Activated T-cell treated with anti-CD3 and anti-CD28 coated beads for 48 hours (primary cell): ENCODE data around the gene NTNG2.

Source experiments
- DNase-seq: peaks from one replicate; pipeline ENCODE4 v3.0.0-alpha.2; 2020; ENCODE audit warnings: low read depth

NTNG2 gene

DNA sequence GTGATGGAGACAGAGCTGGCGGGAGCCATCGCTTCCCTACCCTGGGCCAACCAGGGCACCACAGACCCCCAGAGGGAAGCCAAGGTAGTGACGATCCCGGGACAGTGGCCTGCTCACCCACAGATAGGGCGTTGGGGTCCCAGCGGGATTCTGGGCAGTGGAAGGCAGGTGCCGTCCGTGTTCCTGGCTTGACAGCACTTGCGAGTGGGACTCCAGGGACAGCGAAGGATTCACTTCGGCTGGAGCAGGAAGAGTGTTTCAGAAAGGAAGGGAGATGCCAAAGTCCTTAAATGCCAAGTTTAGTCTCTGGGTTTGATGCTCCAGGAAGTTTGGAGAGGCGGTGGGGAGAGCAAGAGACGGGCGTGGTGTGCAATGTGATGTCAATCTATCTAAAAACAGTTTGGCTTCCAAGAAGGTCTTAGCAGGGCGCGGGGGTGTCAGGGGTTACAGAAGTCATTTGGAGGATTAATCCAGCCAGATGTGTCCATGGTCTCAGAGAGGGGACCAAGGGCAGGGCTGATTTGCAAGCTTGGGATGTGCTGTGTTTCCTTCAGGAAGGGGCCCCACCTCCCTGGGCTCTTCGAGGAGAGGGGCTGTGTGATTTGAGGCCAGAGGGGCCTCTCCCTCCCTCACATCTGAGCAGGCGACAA, 74.9 kb downstream of the NTNG2 start:
- no peak for DNase-seq

DNA sequence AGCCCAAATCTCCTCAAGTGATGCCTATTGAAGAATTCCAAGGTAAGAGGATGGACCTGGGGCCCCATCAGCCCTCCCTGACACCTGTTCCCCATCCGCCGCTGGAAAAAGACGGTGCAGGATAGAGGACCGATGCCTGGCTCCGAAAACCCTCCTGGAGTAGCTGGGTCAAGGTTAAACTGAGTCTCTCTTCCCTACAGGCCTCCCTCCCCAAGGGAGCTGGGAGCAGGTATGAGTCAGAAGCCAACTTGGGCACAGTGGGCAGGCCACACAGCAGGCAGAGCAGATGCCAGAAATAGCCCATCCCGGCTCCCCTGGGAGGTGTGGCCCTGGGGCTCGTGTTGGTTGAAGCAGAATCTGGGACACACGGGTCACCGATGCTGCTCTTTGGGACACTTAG, 75.6 kb downstream of the NTNG2 start:
- no peak for DNase-seq

DNA sequence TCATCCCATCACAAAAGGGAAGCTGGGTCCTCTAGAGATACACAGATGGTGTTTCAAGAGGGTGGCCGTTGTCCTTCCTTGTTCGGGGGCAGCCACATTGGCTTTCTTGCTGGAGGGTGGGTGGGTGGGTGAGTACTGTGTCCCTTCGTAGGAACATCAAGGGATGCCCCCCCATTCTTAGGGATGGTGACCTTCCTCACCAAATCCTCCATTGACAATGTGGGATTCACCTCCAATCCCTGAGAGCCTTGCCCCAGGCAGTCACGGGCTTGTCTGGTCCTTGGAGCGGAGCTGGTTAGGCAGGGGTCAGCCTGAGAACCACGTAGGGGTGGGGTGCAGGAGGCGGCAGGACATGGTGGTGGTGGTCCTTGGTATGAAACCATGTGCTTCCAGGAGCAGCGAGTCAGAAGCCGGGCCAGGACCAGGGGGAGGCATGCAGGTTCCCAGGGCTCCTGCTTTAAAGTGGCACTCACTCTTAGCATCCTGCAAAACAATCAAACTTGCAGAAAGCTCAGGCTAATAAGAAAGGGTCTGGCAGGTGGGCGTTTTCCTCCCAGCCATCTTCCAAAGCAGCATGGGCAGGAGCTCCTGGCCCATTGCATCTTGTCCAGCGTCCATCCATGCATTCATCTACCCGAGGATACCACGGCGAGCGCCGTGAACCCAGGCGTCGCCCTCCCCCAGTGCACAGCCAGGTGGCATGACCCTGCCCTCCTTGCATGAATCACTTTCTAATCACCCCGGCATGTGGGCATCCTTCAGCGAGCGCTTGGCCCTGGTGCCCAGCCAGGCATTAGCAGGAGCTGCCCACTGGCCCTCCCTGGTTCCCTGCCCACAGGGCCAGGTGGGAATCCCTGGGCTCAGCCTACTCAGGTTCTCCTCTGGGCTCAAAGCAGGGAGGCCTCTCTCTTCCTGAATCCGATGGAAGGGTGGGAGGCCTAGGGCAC, 76.4 kb downstream of the NTNG2 start:
- no peak for DNase-seq

DNA sequence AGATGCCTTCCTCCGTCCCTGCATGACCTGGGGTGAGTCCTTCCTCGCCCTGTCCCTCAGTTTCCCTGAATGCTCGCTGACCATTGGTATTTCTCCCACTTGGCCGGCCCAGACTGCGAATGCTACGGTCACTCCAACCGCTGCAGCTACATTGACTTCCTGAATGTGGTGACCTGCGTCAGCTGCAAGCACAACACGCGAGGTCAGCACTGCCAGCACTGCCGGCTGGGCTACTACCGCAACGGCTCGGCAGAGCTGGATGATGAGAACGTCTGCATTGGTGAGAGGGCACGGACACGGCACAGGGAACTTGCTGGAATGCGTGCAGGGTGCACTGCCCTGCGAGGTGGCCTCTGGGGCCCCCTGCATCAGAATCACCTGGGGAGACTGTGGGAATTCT, 77.1 kb downstream of the NTNG2 start:
- no peak for DNase-seq

DNA sequence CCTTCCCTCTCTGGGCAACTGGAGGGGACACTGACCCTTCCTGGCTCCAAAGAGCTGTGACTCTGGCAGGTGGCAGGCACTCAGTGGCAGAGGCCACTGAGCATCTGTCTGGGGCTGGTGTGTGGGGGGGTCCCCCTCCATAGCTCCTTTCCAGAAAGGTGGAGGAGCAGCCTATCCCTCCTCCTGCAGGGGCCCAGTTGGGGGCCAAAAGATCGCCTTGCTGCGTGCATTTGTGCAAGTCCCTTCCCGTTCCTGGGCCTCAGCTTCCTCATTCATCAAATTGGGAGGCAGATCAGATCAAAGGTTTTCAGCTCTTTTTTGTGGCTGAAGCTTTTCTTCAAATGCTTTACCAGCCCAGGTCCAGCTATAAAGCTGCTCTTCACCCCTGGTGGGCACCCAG, 77.7 kb downstream of the NTNG2 start:
- no peak for DNase-seq

DNA sequence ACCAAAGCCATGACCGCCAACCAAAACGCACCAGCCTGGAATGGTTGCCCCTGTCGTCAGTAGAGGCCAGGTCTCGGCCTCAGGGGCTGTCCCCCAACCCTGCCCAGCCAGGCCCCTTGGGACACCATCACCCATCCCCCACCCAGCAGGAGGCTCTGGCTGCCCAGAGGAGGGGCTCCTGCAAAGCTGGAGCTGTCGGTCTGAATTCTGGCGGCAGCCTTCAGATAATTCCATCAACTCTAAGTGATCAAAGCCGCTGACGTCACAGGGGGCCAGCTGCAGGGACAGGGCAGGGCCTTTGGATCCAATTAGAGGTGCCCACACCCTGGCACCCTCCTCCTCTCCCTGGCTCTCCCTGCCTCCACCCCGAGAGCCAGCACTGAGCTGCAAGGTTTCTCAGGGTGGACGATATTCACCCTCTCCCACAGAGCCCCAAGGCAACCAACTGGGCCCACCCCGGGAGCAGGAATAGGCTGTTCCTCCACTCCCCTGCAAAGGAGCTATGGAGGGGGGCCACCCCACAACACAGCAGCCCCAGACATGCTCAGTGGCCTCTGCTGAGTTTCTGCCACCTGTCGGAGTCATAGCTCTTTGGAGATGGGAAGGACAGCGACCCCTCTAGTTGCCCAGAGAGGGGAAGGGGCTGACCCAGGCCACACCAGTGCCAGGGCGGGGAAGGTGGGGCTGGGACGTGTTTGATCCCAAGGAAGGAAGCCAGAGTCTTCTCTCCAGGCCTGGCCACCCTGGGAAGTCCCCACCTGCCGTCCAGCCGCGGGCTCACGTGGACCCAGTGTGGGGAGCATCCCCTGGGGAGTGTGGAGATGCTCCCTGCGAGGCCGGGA, 78.4 kb downstream of the NTNG2 start:
- no peak for DNase-seq

DNA sequence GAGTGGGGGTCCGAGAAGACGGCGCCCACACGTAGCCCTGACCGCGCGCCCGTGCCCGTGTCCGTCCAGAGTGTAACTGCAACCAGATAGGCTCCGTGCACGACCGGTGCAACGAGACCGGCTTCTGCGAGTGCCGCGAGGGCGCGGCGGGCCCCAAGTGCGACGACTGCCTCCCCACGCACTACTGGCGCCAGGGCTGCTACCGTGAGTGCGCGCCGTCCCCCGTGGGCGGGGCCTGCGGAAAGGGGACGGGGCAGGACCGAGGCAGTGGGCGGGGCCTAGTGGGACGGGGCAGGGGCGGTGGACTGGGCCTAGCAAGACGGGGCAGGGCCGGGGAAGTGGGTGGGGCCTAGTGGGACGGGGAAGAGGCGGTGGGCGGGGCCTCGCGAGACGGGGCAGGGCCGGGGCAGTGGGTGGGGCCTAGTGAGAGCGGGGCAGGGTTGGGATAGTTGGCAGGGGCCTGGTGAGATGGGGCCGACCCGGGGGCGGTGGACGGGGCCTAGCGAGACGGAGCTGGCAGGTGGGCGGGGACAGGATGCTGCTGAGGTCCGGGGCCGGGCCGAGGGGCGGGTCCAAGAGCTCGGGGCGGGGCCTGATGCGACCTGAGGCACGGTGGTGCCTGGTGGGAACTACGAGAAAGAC, 79.1 kb downstream of the NTNG2 start:
- DNase-seq: peak; percentile 98

DNA sequence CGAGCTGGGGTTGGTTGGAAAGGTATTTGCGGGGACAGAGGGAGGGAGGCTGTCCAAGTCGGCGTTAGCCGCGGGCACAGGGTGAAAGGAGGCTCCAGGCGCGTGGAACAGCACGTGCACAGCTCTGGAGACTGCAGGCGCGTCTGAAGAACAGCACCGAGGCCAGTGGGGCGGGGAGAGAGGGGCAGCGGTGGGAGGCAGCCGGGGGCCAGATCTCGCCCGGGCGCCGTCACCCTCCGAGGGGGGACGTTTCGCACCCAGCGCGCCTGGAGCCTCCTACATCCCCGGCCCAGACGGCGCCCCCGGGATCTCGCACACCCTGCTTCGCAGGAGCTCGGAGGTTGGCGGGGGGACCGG, 79.6 kb downstream of the NTNG2 start:
- DNase-seq: no peak

DNA sequence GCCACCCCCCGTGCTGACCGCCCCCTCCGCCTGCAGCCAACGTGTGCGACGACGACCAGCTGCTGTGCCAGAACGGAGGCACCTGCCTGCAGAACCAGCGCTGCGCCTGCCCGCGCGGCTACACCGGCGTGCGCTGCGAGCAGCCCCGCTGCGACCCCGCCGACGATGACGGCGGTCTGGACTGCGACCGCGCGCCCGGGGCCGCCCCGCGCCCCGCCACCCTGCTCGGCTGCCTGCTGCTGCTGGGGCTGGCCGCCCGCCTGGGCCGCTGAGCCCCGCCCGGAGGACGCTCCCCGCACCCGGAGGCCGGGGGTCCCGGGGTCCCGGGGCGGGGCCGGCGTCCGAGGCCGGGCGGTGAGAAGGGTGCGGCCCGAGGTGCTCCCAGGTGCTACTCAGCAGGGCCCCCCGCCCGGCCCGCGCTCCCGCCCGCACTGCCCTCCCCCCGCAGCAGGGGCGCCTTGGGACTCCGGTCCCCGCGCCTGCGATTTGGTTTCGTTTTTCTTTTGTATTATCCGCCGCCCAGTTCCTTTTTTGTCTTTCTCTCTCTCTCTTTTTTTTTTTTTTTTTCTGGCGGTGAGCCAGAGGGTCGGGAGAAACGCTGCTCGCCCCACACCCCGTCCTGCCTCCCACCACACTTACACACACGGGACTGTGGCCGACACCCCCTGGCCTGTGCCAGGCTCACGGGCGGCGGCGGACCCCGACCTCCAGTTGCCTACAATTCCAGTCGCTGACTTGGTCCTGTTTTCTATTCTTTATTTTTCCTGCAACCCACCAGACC, 80.2 kb downstream of the NTNG2 start:
- no peak for DNase-seq

DNA sequence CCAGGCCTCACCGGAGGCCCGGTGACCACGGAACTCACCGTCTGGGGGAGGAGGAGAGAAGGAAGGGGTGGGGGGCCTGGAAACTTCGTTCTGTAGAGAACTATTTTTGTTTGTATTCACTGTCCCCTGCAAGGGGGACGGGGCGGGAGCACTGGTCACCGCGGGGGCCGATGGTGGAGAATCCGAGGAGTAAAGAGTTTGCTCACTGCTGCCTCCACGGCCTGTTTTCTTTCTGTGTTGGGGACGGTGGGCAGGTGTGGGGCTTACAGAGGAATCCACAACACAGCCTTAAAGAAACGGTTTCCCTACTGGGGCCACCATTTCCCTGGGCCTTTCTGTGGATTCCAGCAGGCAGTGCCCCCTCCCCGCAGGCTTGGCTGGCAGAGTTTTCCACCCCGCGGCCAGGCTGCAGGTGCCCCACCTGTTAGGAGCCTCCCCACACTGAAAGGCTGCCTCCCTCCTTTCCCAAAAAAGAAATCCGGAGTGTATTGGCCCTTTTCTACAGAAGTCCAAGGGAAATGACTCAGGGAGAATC, 80.8 kb downstream of the NTNG2 start:
- DNase-seq: no peak

DNA sequence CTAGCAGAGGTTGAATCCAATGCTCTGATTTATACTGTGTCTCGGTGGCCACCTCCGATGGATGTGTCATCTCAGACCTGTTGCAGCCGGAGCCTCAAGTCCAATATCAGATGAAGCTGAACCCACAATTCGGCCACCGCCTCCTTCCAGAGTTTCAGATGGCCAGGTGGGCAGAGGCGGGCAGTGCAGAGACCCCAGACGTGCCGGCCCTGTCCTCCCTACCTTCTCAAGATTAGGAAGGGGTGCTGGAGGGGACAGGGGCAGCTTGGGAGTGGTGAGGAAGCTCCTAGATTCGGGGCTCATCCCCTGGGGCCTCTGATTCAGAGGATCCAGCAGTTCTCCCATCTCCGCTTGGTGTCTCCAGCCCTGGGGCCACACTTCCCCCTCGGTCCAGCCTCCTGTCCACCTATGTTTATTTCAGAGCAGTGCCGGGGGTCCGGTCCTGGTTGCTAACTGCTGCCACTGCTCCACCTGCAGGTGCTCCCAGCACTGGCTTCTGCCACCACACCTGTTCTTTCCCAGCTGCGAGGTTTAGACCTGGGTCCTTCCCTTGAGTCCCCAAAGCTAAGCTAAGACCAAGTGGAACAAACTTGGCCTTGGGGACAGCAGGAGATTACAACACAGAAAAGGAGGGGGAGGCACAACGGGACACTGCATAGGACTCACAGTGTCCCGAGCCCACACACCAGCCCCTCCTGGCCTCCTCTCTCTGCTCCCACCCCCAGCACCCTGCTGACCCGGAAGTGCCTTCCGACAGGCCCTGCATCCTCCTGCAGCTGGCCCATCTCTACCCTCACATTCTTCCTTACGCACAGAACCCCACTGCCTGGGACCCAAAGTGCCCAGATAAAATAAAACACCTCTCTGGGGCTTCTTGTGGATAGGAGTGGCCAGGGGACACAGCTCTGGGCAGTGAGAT, 81.6 kb downstream of the NTNG2 start:
- DNase-seq: no peak

DNA sequence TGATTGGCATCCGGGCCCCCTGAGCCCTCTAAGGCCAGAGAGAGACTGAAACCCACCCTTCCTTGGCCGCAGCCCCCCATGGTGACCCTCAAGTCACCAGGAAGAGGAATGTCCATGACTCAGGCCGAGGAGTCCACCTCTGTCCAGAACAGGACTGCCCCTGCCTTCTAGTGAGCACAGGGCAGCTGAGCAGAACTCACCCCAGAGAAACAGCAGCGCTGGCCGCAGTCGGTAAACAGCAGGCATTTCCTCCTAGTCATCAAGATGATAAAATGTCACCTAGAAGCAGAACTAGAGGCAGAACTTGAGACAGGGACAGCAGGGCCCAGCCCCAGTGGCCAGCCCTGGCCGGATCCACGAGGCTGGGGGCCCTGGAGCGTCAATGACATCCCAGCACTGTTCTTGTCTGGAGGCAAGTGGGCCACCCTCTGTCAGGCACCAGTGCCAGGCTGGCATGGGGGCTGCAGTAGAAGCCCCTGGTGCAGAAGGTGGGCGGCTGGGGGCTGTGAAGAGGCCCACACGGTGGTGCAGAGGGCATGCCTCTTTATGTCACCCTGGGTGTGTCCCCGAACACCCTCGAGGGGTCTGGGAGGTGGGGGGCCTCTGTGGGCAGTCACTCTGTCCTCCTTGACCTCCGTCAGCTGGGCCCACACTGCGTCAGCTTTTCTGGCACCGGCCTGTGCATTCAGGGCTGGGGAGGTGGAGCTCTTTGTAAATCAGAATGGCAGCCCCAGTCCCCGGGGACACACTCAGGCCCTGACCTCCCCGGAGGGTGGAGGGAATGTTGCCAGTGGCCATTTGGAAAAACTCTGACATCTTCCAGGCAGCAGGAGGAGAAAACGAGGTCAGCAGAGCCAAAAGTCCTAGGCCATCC, 83.0 kb downstream of the NTNG2 start:
- DNase-seq: no peak

DNA sequence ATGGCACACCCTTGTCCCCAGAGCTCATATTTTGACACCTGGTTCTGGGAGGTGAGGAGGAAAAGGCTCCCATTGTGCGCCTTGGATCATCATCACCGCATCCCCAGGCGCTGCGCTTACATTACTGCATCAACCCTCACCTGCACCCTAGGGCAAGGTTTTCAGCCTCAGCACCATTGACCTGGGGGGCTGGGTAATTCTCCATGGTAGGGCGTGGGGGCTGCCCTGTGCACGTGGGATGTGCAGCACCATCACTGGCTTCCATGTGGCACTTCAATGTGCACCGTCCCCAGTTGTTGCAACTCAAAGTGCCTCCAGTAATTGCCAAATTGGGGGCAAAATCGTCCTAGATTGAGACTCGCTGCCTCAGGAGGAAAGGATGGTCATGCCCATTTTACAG, 83.6 kb downstream of the NTNG2 start:
- no peak for DNase-seq

DNA sequence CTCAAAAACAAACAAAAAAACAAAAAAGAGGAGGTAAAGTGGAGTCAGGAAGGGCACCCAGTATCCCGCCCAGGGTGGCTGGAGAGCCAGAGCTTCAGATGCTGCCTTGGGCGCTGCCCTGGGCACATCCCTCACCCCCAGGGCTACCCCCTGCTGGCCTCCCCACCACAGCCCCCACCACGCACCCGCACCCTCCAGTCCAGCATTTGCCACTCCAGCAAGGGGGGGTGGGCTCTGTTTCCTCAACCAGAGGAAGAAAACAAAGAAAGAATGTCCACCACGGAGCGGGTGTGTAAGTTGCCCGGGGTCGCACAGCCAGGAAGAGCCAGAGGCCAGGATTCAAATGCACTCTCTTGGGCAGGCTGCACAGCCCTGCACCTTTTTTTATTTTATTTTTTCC, 86.1 kb downstream of the NTNG2 start:
- no peak for DNase-seq

DNA sequence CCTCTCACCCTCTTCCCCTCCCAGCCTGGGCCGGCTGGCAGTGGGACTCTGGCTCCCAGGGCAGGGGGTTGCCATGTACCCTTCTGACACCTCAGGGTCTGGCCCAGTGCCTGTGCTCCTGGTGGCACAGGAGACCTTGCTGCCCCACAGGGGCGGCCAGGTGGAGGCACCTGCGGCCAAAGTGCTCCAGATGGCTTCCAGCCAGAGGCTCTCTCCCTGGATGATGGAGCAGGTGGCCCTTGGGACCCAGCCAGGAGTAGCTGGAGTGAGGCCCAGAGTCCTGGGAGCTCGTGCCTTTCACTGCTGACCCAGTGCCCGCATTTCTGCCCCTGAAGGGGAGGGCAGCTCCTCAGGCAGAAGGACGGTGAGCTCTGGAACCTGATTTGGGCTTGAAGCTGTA, 87.3 kb downstream of the NTNG2 start:
- DNase-seq: no peak

DNA sequence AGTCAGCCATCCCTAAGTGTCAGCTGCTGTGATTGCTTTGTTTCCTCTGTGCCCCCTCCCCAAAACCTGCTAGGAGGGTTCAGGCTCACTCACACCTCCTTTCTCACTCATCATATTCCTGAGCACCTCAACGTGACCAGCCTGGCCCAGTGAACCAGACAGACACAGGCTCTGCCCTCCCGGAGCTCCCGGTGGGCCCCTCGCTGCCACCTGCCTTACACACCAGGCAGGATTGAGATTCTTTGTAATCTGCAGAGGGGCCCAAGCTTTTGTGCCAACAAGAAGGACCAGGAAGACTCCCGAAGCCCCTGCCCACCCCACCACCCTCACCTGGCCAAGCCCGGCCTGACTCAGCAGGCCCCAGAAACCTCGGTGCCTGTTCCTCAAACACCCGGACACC, 87.8 kb downstream of the NTNG2 start:
- DNase-seq: no peak

DNA sequence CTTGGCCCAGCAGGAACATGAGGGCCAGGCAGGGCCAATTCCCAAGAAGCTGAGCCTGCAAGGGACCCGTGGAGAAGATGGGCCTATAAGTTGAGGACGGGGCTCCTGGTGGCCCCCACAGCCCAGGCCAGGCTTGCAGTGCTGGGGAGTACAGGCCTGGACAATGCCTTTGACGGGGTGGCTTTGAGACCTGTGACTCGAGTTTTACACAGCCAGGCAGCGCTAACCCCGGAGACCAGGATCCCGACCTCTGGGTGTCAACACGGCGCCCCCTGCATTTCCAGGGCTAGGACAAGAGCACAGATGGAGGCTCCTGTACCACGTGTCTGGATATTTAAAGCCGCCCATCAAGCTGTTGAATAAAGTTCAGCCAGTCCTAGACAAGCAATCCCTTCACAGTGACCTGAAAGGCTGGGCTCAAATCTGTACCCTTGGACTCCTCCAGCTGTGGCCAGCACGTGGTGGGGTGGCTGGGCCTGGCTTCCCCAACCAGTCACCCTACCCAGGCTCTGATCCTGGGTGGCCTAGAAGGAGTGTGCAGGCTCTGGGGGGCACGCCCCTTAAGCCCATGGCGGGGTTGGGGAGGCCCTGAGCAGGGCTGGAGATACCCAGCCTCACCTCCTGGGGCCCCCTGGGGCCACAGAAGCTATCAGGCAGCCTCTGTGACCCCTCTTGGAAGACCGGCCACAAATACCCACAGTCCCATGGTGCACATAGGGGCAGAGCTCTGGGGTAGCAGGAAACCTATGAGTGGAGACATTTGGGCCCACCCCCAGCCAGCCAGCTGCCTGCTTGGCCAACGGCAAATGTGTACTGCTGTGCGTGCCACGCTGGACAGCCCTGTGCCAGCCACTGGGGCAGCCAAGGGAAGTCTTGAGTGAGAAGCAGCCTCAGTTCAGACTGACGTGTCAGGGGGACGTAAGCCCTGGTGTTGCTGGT, 88.7 kb downstream of the NTNG2 start:
- DNase-seq: no peak

DNA sequence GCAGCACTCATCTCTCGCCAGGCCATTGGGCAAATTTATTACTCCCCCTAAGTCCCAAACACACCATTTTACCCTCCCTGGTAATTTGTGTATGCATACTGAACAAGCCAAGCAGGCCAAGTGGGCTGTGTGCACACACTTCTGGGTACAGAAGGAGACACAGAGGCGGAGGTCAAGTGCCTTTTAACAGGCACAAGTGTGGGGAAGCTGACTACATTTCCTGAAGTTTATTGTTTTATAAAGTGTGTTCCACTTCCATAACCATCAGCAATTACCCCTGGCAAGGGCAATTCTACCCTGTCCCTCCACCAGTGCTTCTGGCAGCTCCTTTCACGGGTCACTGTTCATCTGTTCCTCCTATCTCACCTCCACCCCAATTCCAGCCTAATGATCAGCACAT, 99.0 kb downstream of the NTNG2 start:
- no peak for DNase-seq
